Measurements from ENCODE around the gene CHRM2.
A peak's percentile ranks its signal among the peaks of the same experiment; 100 is the strongest.

CHRM2 gene

DNA sequence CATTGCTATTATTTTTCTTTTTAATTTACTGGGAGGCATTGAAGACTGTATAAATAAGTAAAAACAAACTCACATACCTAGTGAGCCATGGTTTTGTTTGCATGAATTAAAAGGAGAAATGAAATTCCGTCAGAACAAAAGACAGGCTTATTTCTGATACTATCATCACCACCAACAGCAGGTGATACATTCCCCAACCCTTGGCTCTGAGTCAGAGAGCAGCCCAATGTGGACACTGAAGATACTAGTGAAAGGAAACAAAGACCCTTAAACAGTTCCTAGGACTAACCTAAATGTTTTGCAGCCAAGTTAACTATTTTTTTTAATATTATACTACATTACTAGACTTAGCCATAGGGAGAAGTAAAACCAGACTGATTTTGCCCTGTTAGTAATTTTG, 31.6 kb downstream of the CHRM2 start:
- TF ChIP-seq FOXM1 (IDR thresholded peaks at IDR 0.05; ENCODE audit: borderline replicate concordance, low read depth) (no peak), EP300 (IDR thresholded peaks at IDR 0.05; ENCODE audit: borderline replicate concordance) (no peak), CREB1 (IDR thresholded peaks at IDR 0.05; ENCODE audit: low read depth) (no peak), NFIC (IDR thresholded peaks at IDR 0.05) (no peak), ZBTB7A (IDR thresholded peaks at IDR 0.05; ENCODE audit: low read depth) (no peak), YY1 (IDR thresholded peaks at IDR 0.05; ENCODE audit: low read depth) (no peak)
- TF ChIP-seq, protein P1, sequence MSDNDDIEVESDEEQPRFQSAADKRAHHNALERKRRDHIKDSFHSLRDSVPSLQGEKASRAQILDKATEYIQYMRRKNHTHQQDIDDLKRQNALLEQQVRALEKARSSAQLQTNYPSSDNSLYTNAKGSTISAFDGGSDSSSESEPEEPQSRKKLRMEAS (IDR thresholded peaks at IDR 0.05), result no peak

DNA sequence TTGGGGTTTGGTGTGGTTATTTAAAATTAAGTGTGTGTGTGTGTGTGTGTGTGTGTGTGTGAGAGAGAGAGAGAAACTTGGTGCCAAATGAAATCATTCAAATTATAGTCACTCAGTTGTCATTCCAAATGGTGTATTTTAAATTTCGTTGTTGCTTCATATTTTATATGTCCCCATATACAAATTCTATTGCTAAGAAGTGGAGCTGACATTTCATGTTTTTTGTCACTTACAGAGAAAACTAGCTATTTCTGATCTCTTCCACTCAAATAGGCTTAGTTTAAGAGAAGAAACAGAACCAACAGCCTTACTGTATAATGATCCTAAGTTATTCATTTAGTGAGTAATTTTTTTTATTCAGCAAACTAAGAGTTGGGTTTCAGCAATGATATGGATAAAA, 42.3 kb downstream of the CHRM2 start:
- TF ChIP-seq, protein P1 (IDR thresholded peaks at IDR 0.05), result no peak
- TF ChIP-seq EP300 (IDR thresholded peaks at IDR 0.05; ENCODE audit: borderline replicate concordance), result no peak
- TF ChIP-seq TEAD4 (IDR thresholded peaks at IDR 0.05), result no peak
- no peak for TF ChIP-seq EGR1 (IDR thresholded peaks at IDR 0.05)
- no peak for TF ChIP-seq RAD21 (IDR thresholded peaks at IDR 0.05; ENCODE audit: low read depth)

DNA sequence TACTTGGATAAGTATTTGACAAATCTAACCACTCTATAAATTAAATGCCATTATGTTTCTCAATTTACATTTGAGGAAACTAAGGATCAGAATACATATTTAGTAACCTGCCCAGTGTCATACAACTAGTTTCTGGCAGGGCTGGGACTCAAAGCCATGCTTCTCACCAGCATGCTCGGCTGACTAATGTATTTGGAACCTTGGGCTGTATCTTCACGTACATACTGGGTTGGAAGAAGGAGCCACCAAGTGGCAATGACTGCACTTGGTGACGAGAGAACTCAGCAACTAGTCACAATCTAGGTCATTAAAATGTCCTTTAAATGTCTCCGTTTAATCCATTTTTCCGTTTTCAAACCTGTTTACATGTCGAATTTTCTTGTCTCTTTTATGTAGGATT, 42.9 kb downstream of the CHRM2 start:
- no peak for TF ChIP-seq EGR1 (IDR thresholded peaks at IDR 0.05)
- TF ChIP-seq, protein P2, sequence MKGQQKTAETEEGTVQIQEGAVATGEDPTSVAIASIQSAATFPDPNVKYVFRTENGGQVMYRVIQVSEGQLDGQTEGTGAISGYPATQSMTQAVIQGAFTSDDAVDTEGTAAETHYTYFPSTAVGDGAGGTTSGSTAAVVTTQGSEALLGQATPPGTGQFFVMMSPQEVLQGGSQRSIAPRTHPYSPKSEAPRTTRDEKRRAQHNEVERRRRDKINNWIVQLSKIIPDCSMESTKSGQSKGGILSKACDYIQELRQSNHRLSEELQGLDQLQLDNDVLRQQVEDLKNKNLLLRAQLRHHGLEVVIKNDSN (IDR thresholded peaks at IDR 0.05), result no peak
- TF ChIP-seq FOXM1 (IDR thresholded peaks at IDR 0.05; ENCODE audit: borderline replicate concordance, low read depth), result no peak

DNA sequence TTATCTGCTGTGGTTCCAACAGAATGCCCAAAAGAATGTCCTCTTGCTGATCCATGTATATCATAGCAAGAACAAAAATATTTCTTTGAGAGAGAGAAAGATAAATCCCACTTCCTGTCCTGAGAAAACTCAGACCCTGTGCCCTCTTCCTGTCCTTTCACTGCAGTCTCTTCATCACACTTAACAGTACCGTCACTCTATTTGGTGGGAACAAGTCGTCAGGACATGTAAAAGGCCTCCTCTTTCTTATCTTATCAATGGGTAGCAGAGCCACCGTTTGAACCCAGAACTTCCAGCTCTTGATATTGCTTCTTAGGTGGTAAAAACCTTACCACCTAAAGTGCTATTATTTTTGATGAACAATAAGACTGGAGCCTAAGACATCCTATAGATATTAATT, 43.9 kb downstream of the CHRM2 start:
- TF ChIP-seq, protein P2 (IDR thresholded peaks at IDR 0.05), result no peak
- TF ChIP-seq, protein P3, sequence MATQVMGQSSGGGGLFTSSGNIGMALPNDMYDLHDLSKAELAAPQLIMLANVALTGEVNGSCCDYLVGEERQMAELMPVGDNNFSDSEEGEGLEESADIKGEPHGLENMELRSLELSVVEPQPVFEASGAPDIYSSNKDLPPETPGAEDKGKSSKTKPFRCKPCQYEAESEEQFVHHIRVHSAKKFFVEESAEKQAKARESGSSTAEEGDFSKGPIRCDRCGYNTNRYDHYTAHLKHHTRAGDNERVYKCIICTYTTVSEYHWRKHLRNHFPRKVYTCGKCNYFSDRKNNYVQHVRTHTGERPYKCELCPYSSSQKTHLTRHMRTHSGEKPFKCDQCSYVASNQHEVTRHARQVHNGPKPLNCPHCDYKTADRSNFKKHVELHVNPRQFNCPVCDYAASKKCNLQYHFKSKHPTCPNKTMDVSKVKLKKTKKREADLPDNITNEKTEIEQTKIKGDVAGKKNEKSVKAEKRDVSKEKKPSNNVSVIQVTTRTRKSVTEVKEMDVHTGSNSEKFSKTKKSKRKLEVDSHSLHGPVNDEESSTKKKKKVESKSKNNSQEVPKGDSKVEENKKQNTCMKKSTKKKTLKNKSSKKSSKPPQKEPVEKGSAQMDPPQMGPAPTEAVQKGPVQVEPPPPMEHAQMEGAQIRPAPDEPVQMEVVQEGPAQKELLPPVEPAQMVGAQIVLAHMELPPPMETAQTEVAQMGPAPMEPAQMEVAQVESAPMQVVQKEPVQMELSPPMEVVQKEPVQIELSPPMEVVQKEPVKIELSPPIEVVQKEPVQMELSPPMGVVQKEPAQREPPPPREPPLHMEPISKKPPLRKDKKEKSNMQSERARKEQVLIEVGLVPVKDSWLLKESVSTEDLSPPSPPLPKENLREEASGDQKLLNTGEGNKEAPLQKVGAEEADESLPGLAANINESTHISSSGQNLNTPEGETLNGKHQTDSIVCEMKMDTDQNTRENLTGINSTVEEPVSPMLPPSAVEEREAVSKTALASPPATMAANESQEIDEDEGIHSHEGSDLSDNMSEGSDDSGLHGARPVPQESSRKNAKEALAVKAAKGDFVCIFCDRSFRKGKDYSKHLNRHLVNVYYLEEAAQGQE (IDR thresholded peaks at IDR 0.05; ENCODE audit: low read depth), result no peak
- TF ChIP-seq EP300 (IDR thresholded peaks at IDR 0.05; ENCODE audit: borderline replicate concordance) (no peak), TCF12 (IDR thresholded peaks at IDR 0.05; ENCODE audit: low read depth) (no peak), YY1 (IDR thresholded peaks at IDR 0.05; ENCODE audit: low read depth) (no peak), EGR1 (IDR thresholded peaks at IDR 0.05) (no peak), RAD21 (IDR thresholded peaks at IDR 0.05; ENCODE audit: low read depth) (no peak), CEBPB (IDR thresholded peaks at IDR 0.05) (no peak), TAF1 (IDR thresholded peaks at IDR 0.05; ENCODE audit: low read depth) (no peak), ZBTB7A (IDR thresholded peaks at IDR 0.05; ENCODE audit: low read depth) (no peak), TEAD4 (IDR thresholded peaks at IDR 0.05) (no peak), FOXM1 (IDR thresholded peaks at IDR 0.05; ENCODE audit: borderline replicate concordance, low read depth) (no peak), CREB1 (IDR thresholded peaks at IDR 0.05; ENCODE audit: low read depth) (no peak), NFIC (IDR thresholded peaks at IDR 0.05) (no peak)
- TF ChIP-seq, protein P1 (IDR thresholded peaks at IDR 0.05), result no peak

DNA sequence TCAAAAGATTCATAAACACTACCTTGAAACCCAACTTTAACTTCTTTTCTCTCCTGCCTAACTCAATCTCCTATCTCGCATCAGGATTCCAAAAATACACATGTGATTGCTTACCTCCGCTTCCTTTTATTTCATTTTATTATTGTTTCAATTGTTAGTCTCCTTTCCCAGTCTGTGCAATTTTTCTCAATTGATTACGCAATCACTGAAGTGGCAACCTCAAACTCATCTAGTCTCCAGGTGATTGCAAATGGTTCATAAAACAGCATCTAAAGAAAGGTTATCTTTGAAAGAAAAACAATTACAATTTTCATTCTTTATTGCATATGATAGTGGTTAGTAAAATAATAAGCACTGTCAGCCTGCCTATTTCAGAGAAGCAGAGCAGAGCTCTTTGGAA, 45.6 kb downstream of the CHRM2 start:
- no peak for TF ChIP-seq EP300 (IDR thresholded peaks at IDR 0.05; ENCODE audit: borderline replicate concordance)
- TF ChIP-seq TAF1 (IDR thresholded peaks at IDR 0.05; ENCODE audit: low read depth), result no peak
- TF ChIP-seq ZBTB7A (IDR thresholded peaks at IDR 0.05; ENCODE audit: low read depth), result no peak
- no peak for TF ChIP-seq FOXM1 (IDR thresholded peaks at IDR 0.05; ENCODE audit: borderline replicate concordance, low read depth)
- TF ChIP-seq CEBPB (IDR thresholded peaks at IDR 0.05), result peak; percentile 75
- TF ChIP-seq, protein P1 (IDR thresholded peaks at IDR 0.05), result no peak
- no peak for TF ChIP-seq RAD21 (IDR thresholded peaks at IDR 0.05; ENCODE audit: low read depth)

DNA sequence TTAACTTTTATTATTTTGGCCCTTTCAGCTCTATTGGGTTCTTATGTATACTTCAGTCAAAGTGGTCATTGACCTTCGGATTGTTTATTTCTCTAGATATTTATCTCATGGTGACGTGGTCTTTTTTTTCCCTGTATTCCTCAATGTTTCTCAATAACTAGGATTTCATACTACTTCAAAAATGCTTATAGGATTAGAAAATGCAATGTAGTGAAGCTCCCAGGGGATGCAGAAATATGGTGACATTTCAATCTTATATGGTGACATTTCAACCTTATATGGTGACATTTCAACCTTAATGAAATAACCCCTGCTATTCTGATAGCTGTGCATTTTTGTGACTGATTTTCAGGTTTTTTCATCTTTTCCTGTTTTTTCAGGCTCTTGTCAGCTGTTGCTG, 51.4 kb downstream of the CHRM2 start:
- TF ChIP-seq TEAD4 (IDR thresholded peaks at IDR 0.05) (no peak), TAF1 (IDR thresholded peaks at IDR 0.05; ENCODE audit: low read depth) (no peak), CREB1 (IDR thresholded peaks at IDR 0.05; ENCODE audit: low read depth) (no peak), RAD21 (IDR thresholded peaks at IDR 0.05; ENCODE audit: low read depth) (no peak), NFIC (IDR thresholded peaks at IDR 0.05) (no peak), EP300 (IDR thresholded peaks at IDR 0.05; ENCODE audit: borderline replicate concordance) (no peak), CEBPB (IDR thresholded peaks at IDR 0.05) (no peak)
- TF ChIP-seq, protein P1 (IDR thresholded peaks at IDR 0.05), result no peak

DNA sequence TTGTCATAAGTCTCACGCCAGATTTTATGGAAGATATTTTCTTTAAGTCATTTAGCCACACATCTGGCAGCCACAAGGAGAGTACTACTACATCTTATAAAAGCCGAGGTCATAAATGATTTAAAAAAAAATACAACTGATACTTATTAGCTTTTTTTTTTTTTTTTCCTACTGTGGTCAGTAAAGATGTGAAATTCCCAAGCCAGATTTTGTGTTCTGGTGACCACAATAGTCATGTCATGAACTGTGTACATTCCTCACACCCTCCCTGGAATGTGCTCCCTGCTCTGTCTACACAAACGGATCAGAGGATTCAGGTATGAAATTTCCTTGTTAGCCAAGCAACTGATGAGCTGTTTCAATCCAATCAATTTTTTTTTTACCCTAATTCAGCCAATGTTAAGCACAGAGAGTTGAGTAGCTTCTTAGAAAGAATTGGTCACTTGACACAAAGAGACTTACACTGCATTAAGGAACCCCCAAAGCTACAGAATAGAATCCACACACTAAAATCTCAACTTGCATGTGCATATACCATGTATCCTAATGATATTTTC, 54.7 kb downstream of the CHRM2 start:
- TF ChIP-seq TAF1 (IDR thresholded peaks at IDR 0.05; ENCODE audit: low read depth), result no peak
- no peak for TF ChIP-seq CEBPB (IDR thresholded peaks at IDR 0.05)
- TF ChIP-seq FOXM1 (IDR thresholded peaks at IDR 0.05; ENCODE audit: borderline replicate concordance, low read depth), result no peak
- no peak for TF ChIP-seq EP300 (IDR thresholded peaks at IDR 0.05; ENCODE audit: borderline replicate concordance)
- no peak for TF ChIP-seq ZBTB7A (IDR thresholded peaks at IDR 0.05; ENCODE audit: low read depth)
- TF ChIP-seq YY1 (IDR thresholded peaks at IDR 0.05; ENCODE audit: low read depth), result no peak
- TF ChIP-seq, protein P1 (IDR thresholded peaks at IDR 0.05), result no peak
- TF ChIP-seq, protein P2 (IDR thresholded peaks at IDR 0.05), result no peak
- TF ChIP-seq, protein P3 (IDR thresholded peaks at IDR 0.05; ENCODE audit: low read depth), result no peak
- no peak for TF ChIP-seq TEAD4 (IDR thresholded peaks at IDR 0.05)
- no peak for TF ChIP-seq CREB1 (IDR thresholded peaks at IDR 0.05; ENCODE audit: low read depth)
- no peak for TF ChIP-seq EGR1 (IDR thresholded peaks at IDR 0.05)
- TF ChIP-seq RAD21 (IDR thresholded peaks at IDR 0.05; ENCODE audit: low read depth), result no peak
- no peak for TF ChIP-seq TCF12 (IDR thresholded peaks at IDR 0.05; ENCODE audit: low read depth)
- TF ChIP-seq NFIC (IDR thresholded peaks at IDR 0.05), result no peak

Measured in Ishikawa (cell line).